ENCODE measurements around the gene ZC3H7A.

GRCh38 chr16:11708421-11708820 is 88.6 kb downstream of the ZC3H7A start:
- TF ChIP-seq POLR2A (IDR thresholded peaks at IDR 0.05; ENCODE audit: low read depth, low read length): no peak
- TF ChIP-seq POLR2AphosphoS5 (IDR thresholded peaks at IDR 0.05; ENCODE audit: low read depth, low read length): no peak
- TF ChIP-seq TAF1 (IDR thresholded peaks at IDR 0.05; ENCODE audit: borderline replicate concordance, low read depth, low read length): no peak
